Calu3 (cell line): ENCODE results near the gene CLCN3. TPM values are rescaled to one million over a fixed set of nuclear protein-coding genes. Genes with fewer than 3 reads are reported as not detected.

Experiments used
- BruUV-seq: library from RNA; stranded (reverse); fragments of 400-500 nt; replicated peaks from 2 replicates; lab custom pipeline; 2021; lab: Mats Ljungman, UMichigan
- CTCF ChIA-PET: fragments of 300-600 bp; sonication (Branson Sonifier 250); formaldehyde crosslinking; loops from one replicate; lab custom pipeline; 2022; ENCODE audit warnings: antibody characterized with exemption; lab: Charles Lee
- DNase-seq: peaks from one replicate; pipeline ENCODE4 v3.0.0; 2022
- H3K27ac Mint-ChIP-seq: one replicate; pipeline ENCODE4 v1.8.0; 2022; ENCODE audit warnings: mixed read lengths; ENCODE audit not compliant: unreplicated experiment
- H3K27me3 Mint-ChIP-seq: one replicate; pipeline ENCODE4 v1.8.0; 2022; ENCODE audit warnings: mixed read lengths; ENCODE audit not compliant: unreplicated experiment
- H3K36me3 Mint-ChIP-seq: one replicate; pipeline ENCODE4 v1.8.0; 2022; ENCODE audit warnings: mild to moderate bottlenecking, moderate library complexity, mixed read lengths; ENCODE audit not compliant: insufficient read depth, unreplicated experiment
- H3K4me1 Mint-ChIP-seq: one replicate; pipeline ENCODE4 v1.8.0; 2022; ENCODE audit warnings: mild to moderate bottlenecking, low read depth, mixed read lengths; ENCODE audit not compliant: unreplicated experiment
- H3K4me3 Mint-ChIP-seq: one replicate; pipeline ENCODE4 v1.8.0; 2022; ENCODE audit warnings: mild to moderate bottlenecking, low read depth, moderate library complexity, mixed read lengths; ENCODE audit not compliant: unreplicated experiment
- H3K9me3 Mint-ChIP-seq: one replicate; pipeline ENCODE4 v1.8.0; 2022; ENCODE audit warnings: low read depth, mixed read lengths; ENCODE audit not compliant: unreplicated experiment
- intact Hi-C: fragments of 100-400 bp; cut with micrococcal nuclease; formaldehyde crosslinking; loops from one replicate; pipeline ENCODE4 v1.10.0; 2022; ENCODE audit not compliant: unreplicated experiment
- total RNA-seq: library from RNA; stranded (reverse); gene quantifications from 2 replicates; pipeline ENCODE4 v1.2.3, GENCODE V29; 2022
- TF ChIP-seq, protein P1 (sequence below): fragments of 200-600 bp; IDR thresholded peaks from one replicate; pipeline ENCODE4 v1.8.0; 2022; ENCODE audit warnings: antibody characterized with exemption; ENCODE audit not compliant: unreplicated experiment

Gene CLCN3
- total RNA-seq, 1 experiment from 2014 or later, result 57.8 TPM

DNA sequence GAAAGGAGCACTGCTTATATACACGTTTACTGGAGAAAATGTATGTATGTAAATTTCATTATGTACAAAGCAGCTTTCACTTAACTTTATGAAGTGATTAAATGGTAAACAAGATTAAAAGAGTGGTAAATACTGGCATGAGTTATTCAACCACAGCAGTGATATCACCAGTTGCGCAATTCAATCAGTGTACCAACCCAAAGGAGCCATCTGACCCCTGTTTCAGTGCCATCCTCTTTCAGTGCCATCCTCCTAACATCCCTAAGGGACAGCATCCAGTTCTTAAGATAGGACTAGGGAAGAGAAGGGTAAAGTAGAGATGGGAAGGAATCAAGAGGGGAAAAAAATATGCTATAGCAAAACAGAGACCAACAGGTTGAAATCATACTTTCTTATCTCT, 121.2 kb downstream of the CLCN3 start:
- Mint-ChIP-seq H3K4me3 (no peak overlapping the region), H3K4me1 (no peaks in the 10 kb centered on the region), H3K9me3 (no peaks in the 10 kb centered on the region), H3K27me3 (no peaks in the 10 kb centered on the region), H3K27ac (no peak overlapping the region), H3K36me3 (no peaks in the 10 kb centered on the region)
- CTCF ChIA-PET, result no interaction called here
- no peak for DNase-seq
- TF ChIP-seq, protein P1, sequence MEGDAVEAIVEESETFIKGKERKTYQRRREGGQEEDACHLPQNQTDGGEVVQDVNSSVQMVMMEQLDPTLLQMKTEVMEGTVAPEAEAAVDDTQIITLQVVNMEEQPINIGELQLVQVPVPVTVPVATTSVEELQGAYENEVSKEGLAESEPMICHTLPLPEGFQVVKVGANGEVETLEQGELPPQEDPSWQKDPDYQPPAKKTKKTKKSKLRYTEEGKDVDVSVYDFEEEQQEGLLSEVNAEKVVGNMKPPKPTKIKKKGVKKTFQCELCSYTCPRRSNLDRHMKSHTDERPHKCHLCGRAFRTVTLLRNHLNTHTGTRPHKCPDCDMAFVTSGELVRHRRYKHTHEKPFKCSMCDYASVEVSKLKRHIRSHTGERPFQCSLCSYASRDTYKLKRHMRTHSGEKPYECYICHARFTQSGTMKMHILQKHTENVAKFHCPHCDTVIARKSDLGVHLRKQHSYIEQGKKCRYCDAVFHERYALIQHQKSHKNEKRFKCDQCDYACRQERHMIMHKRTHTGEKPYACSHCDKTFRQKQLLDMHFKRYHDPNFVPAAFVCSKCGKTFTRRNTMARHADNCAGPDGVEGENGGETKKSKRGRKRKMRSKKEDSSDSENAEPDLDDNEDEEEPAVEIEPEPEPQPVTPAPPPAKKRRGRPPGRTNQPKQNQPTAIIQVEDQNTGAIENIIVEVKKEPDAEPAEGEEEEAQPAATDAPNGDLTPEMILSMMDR, result no peak
- no TSS peak for BruUV-seq
- intact Hi-C loops, result no loop called here

DNA sequence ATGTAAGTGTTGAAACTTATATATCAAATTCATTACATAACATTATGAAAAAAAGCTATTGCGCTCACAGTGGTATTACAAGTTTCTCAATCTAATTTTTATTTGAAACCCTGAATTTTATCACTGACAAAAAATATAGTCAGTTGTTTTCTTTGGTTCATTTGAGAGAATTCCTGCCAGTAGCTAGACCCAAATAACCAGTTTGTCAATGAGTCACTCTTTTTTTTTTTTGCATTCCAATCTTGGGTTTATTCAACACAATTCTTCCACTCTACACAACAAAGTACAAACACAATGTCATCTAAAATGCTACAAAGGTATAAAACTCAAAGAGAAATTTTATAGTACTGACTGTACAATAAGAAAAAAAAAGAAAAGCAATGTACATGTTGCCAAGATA, 124.2 kb downstream of the CLCN3 start:
- no peaks in the 10 kb centered on the region for H3K4me1 Mint-ChIP-seq

DNA sequence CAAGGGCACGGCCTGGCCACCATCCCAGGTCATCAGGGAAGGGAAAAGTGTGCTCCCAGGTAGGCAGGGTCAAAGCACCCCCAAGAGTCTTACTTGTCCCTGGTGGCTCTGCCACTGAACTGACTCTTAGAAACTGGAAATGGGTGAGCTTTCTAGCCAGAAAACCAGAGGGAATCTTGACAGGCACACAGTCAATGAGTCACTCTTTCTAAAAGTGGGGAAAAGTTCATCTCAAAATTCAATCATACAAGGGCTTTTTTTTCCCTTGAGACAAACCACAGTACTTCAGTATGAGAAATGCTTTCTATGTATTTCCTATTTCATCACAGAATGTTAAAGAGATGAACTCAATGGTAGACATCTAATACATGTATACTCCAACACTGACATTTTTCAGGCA, 124.9 kb downstream of the CLCN3 start:
- no peaks in the 10 kb centered on the region for H3K4me1 Mint-ChIP-seq
- TF ChIP-seq, protein P1, result no peak
- no peak overlapping the region for H3K27ac Mint-ChIP-seq
- CTCF ChIA-PET, result no interaction called here
- no peaks in the 10 kb centered on the region for H3K36me3 Mint-ChIP-seq
- intact Hi-C loops, result no loop called here
- no peaks in the 10 kb centered on the region for H3K27me3 Mint-ChIP-seq
- H3K4me3 Mint-ChIP-seq, result no peak overlapping the region
- H3K9me3 Mint-ChIP-seq, result no peaks in the 10 kb centered on the region
- DNase-seq, result no peak
- no TSS peak for BruUV-seq

More for the DNA sequence above, 124.2 kb downstream of the CLCN3 start:
- Mint-ChIP-seq H3K4me3 (no peak overlapping the region), H3K9me3 (no peaks in the 10 kb centered on the region), H3K36me3 (no peaks in the 10 kb centered on the region), H3K27me3 (no peaks in the 10 kb centered on the region), H3K27ac (no peak overlapping the region)
- BruUV-seq, result no TSS peak
- TF ChIP-seq, protein P1, result no peak
- no peak for DNase-seq
- CTCF ChIA-PET, result no interaction called here
- intact Hi-C loops, result no loop called here

DNA sequence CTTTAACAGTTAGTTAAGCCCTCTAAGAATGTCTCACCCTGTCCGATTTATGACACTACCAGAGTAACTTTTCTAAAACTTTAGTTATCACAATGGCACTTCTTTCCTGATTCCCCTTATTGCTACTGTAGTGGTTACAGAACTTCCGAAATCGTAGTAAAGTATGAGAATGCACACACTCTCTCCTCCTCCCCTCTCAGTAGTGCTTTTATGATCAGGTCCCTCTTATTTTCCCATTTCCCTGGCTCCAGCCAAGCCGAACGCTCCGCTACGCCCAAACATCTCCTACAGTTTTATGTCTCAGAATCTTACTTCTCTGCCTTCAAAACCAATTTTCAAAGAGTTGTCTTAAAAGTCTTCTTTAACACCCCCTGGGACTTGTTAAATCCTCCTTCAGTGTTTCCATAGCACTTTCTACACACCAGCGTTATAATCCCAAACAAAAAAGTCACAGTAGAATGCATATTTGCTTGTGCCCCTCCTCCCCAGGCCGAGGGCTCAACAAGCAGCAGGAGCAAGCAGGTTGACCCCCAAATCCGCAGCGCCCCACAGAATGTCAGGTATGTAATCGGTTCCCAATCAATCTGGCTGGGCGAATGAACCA, 136.7 kb downstream of the CLCN3 start:
- peaks cover 13% of the 10 kb centered on the region for H3K4me1 Mint-ChIP-seq
- no peak for DNase-seq
- CTCF ChIA-PET, result no interaction called here
- intact Hi-C loops, result no loop called here
- peaks cover 17% of the 10 kb centered on the region for H3K36me3 Mint-ChIP-seq
- no peaks in the 10 kb centered on the region for H3K27me3 Mint-ChIP-seq
- H3K9me3 Mint-ChIP-seq, result no peaks in the 10 kb centered on the region
- TSS peak; percentile 46 for BruUV-seq
- peak overlapping the region; percentile 15 for H3K27ac Mint-ChIP-seq
- TF ChIP-seq, protein P1, result no peak
- peak overlapping the region; percentile 83 for H3K4me3 Mint-ChIP-seq
